ENCODE data around the gene ESR1.

- TF ChIP-seq, protein P1, sequence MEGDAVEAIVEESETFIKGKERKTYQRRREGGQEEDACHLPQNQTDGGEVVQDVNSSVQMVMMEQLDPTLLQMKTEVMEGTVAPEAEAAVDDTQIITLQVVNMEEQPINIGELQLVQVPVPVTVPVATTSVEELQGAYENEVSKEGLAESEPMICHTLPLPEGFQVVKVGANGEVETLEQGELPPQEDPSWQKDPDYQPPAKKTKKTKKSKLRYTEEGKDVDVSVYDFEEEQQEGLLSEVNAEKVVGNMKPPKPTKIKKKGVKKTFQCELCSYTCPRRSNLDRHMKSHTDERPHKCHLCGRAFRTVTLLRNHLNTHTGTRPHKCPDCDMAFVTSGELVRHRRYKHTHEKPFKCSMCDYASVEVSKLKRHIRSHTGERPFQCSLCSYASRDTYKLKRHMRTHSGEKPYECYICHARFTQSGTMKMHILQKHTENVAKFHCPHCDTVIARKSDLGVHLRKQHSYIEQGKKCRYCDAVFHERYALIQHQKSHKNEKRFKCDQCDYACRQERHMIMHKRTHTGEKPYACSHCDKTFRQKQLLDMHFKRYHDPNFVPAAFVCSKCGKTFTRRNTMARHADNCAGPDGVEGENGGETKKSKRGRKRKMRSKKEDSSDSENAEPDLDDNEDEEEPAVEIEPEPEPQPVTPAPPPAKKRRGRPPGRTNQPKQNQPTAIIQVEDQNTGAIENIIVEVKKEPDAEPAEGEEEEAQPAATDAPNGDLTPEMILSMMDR (conservative IDR thresholded peaks at IDR 0.05) = no peak
- no peak for TF ChIP-seq ZFX (IDR thresholded peaks at IDR 0.05)
Observed at GRCh38 chr6:152071843-152072242, 264.4 kb downstream of the ESR1 start.

Data from C4-2B (cell line).